GM19023 (cell line): ENCODE results near the gene GPR34.

ENCODE experiments used
- ATAC-seq: cut with Tn5 transposase; IDR thresholded peaks from one replicate; pipeline ENCODE4 v1.9.1; 2021; ENCODE audit warnings: mild to moderate bottlenecking, moderate library complexity; ENCODE audit not compliant: unreplicated experiment

The GPR34 gene

GRCh38 chrX:41730081-41730480 is 41.3 kb downstream of the GPR34 start:
- no peak for ATAC-seq

- no peak for ATAC-seq
Measured at GRCh38 chrX:41732260-41732659, 43.5 kb downstream of the GPR34 start.

GRCh38 chrX:41733939-41734338 is 45.2 kb downstream of the GPR34 start:
- peak; percentile 97 for ATAC-seq

DNA sequence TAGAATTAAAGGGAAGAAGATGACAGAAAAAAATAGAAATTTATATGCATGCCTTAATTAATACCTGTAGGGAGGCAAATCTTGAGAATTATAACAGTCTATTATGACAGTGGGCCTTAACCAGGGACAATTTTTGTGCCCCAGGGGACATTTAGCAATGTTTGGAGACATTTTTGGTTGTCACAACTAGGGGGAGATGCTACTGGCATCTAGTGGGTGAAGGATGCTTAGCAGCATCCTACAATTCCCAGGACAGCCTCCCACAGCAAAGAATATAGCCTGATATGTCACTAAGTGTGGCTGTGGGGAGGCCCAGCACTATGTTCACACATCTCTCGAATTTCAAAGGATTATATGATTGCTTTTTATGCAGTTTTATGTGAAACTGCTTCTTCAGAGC is 45.8 kb downstream of the GPR34 start:
- no peak for ATAC-seq

GRCh38 chrX:41737065-41737464 is 48.3 kb downstream of the GPR34 start:
- ATAC-seq = no peak

- no peak for ATAC-seq
Measured at GRCh38 chrX:41739871-41740270, 51.1 kb downstream of the GPR34 start.
